Kidney (tissue), 14 donors: ENCODE data around the gene ZNF557. TPM values are rescaled to one million over a fixed set of nuclear protein-coding genes. Genes with fewer than 3 reads are reported as not detected.

Experiments used
- DNase-seq, 5 donors: peaks; one replicate each; pipeline ENCODE4 v3.0.0-alpha.2; 2013 to 2020
- FAIRE-seq: peaks from 2 replicates; lab custom pipeline; 2012; peaks lifted over from hg19 to GRCh38; lab: Jason Lieb, UNC
- H3K27ac ChIP-seq, 2 donors: one replicate each; pipeline ENCODE4 v1.7.0; 2013; ENCODE audit warnings: low read depth in 2 of 2, low read length in 2 of 2, inconsistent platforms in 1 of 2
- H3K27me3 ChIP-seq: one replicate; pipeline ENCODE4 v1.7.1; 2013; ENCODE audit warnings: low read length, inconsistent platforms; ENCODE audit not compliant: control insufficient read depth, insufficient read depth
- H3K36me3 ChIP-seq, 3 donors: one replicate each; pipeline versions ENCODE4 v1.7.0 to v1.7.1; 2013; ENCODE audit warnings: low read length in 3 of 3, control low read depth in 1 of 3, inconsistent platforms in 1 of 3; ENCODE audit not compliant: insufficient read depth in 3 of 3, control insufficient read depth in 2 of 3
- H3K4me1 ChIP-seq, 3 donors: one replicate each; pipeline versions ENCODE4 v1.7.0 to v1.7.1; 2013; ENCODE audit warnings: low read length in 3 of 3, inconsistent platforms in 1 of 3, low read depth in 1 of 3; ENCODE audit not compliant: control insufficient read depth in 2 of 3, insufficient read depth in 2 of 3
- H3K4me3 ChIP-seq, 3 donors: one replicate each; pipeline versions ENCODE4 v1.7.0 to v1.8.1; 2013; ENCODE audit warnings: low read length in 3 of 3, control low read depth in 1 of 3, inconsistent platforms in 1 of 3
- H3K9ac ChIP-seq, 3 donors: one replicate each; pipeline versions ENCODE4 v1.7.0 to v1.7.1; 2013; ENCODE audit warnings: low read length in 3 of 3, control low read depth in 1 of 3, inconsistent platforms in 1 of 3
- H3K9me3 ChIP-seq, 3 donors: one replicate each; pipeline versions ENCODE4 v1.7.0 to v1.7.1; 2013; ENCODE audit warnings: low read length in 3 of 3, control low read depth in 1 of 3, inconsistent platforms in 1 of 3; ENCODE audit not compliant: control insufficient read depth in 2 of 3, insufficient read depth in 1 of 3
- intact Hi-C: fragments of 100-400 bp; cut with DNase I; formaldehyde crosslinking; loops from one replicate; pipeline ENCODE4 v1.11.1; 2022
- polyA plus RNA-seq: library from polyadenylated mRNA; stranded (reverse); fragments of 350-450 nt; fragmentation: Illumina TruSeq; extraction: RNeasy Lipid Tissue Mini Kit (QIAGEN cat#74804); gene quantifications from one replicate; pipeline ENCODE4 v1.2.3, GENCODE V29; 2014; ENCODE audit warnings: low read depth, low replicate concordance; ENCODE audit not compliant: insufficient read depth
- total RNA-seq: library from RNA; stranded (reverse); fragmentation: NEBNext Ultra II Directional; extraction: Animal tissue kit (Norgen Biotek cat#: 25700); gene quantifications from one replicate; pipeline ENCODE4 v1.2.1, GENCODE V29; 2021
- TF ChIP-seq, protein P1 (sequence below): IDR thresholded peaks from 3 replicates; pipeline ENCODE4 v1.5.1; 2012; ENCODE audit warnings: mild to moderate bottlenecking, moderate library complexity, borderline replicate concordance; ENCODE audit not compliant: insufficient read depth; ENCODE audit errors: extremely low read depth
- donor health status: control.
- donor health status: control.
- donor health status: control.
- donor health status: control.
- donor health status: control.
- donor health status: DM: yes; HTN: yes; CAD: no.
- donor health status: Normal renal cell carcinoma (clear cell type).

Gene ZNF557
- total and polyA plus RNA-seq, 2 donors from 2014 or later = 1.3 to 13.2 TPM

- H3K4me3 ChIP-seq = no peak overlapping the region
- H3K27ac ChIP-seq = no peak overlapping the region
- H3K27me3 ChIP-seq = no peaks in the 10 kb centered on the region
- H3K4me1 ChIP-seq = no peaks in the 10 kb centered on the region
- H3K36me3 ChIP-seq = peaks cover 5 to 8% (median 8%) of the 10 kb centered on the region in 3 donors
- H3K9me3 ChIP-seq = peaks cover 4 to 54% (median 23%) of the 10 kb centered on the region in 3 donors
- TF ChIP-seq, protein P1, sequence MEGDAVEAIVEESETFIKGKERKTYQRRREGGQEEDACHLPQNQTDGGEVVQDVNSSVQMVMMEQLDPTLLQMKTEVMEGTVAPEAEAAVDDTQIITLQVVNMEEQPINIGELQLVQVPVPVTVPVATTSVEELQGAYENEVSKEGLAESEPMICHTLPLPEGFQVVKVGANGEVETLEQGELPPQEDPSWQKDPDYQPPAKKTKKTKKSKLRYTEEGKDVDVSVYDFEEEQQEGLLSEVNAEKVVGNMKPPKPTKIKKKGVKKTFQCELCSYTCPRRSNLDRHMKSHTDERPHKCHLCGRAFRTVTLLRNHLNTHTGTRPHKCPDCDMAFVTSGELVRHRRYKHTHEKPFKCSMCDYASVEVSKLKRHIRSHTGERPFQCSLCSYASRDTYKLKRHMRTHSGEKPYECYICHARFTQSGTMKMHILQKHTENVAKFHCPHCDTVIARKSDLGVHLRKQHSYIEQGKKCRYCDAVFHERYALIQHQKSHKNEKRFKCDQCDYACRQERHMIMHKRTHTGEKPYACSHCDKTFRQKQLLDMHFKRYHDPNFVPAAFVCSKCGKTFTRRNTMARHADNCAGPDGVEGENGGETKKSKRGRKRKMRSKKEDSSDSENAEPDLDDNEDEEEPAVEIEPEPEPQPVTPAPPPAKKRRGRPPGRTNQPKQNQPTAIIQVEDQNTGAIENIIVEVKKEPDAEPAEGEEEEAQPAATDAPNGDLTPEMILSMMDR = no peak
- intact Hi-C loops = no loop called here
- no peak for FAIRE-seq
- DNase-seq = no peak
- no peak overlapping the region for H3K9ac ChIP-seq
Observed at GRCh38 chr19:7088999-7089398, 19.5 kb downstream of the ZNF557 start.

DNA sequence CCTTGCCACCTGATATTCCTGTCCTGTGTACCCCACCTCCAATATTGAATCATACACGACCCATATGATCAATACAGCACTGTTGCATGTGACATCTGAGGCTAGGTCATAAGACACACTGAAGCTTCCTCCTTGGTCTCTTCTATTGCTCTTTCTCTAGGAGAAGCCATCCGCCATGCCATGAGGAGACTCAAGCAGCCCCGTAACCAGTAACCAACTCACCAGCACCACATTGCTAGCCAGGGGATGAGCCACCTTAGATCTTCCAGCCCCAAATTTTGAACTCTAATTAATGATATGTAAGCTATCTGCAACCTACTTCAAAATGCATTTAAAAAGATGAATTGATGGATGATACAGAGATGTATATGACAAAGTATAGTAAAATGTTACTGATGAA, 28.6 kb downstream of the ZNF557 start:
- Histone ChIP-seq H3K27me3 (no peaks in the 10 kb centered on the region), H3K9me3 (peaks cover 0 to 9% (median 0%) of the 10 kb centered on the region in 3 donors), H3K36me3 (no peaks in the 10 kb centered on the region), H3K4me1 (peaks cover 0 to 6% (median 2%) of the 10 kb centered on the region in 3 donors), H3K4me3 (peak overlapping the region in 2 of 3 donors; percentile 78 to 84), H3K9ac (peak overlapping the region in 1 of 3 donors; percentile 52), H3K27ac (no peak overlapping the region)
- FAIRE-seq (no peak), DNase-seq (no peak)
- intact Hi-C loops = no loop called here
- TF ChIP-seq, protein P1 = no peak

DNA sequence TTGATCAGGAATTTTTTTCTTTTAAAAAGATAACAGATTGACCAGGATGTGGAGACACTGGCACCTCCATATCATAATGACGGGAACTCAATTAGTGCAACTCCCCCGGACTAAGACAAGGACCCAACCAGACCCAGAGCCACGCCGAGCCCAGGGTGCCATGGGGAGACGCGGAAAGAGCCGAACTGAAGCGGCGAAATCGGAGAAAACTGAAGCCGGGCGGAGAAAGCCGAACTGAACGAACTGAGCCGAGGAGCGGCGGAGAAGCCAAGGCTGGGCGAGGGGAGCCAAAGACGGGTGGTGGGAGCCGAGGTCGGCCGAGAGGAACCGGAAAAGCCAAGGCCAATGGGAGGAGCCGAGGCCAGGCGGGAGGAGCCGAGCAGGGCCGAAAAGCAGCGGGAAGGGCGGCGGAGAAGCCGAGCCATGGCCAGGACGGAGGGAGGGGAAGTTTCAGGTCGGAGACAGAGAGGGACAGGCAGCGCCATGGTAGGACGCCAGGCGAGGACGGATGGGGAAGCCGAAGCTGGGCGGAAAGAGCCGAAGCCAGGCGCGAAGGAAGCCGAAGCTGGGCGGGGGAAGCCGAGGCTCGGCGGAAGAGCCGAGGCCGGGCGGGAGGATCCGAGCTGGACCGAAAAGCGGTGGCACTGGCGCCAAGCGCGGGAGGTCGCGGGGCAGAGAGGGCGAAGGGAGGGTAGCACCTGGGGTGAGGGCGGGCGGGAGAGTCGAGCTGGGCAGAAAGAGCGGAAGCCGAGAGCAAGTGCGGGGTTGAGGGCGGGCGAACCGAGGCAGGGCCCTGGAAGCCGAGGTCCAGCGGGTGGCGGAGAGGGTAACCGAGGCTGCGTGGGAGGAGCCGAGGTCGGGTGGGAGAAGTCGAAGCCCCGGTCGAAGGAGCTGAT, 29.4 kb downstream of the ZNF557 start:
- intact Hi-C loops = no loop called here
- no peaks in the 10 kb centered on the region for H3K36me3 ChIP-seq
- H3K27ac ChIP-seq = peak overlapping the region; percentile 96 to 99
- peaks cover 0 to 5% (median 0%) of the 10 kb centered on the region in 3 donors for H3K9me3 ChIP-seq
- no peaks in the 10 kb centered on the region for H3K27me3 ChIP-seq
- DNase-seq = peak; percentile 97 to 98 (median 97)
- H3K9ac ChIP-seq = peak overlapping the region; percentile 52 to 84 (median 65)
- peaks cover 0 to 6% (median 2%) of the 10 kb centered on the region in 3 donors for H3K4me1 ChIP-seq
- FAIRE-seq = no peak
- TF ChIP-seq, protein P1 = no peak
- peak overlapping the region; percentile 68 to 84 (median 78) for H3K4me3 ChIP-seq
